ENCODE measurements around the gene RAF1.

The RAF1 gene

GRCh38 chr3:12536423-12536822 is 127.5 kb downstream of the RAF1 start:
- no peaks in the 10 kb centered on the region; the same call in 1 of the 2 replicates for H3K36me3 ChIP-seq (ENCODE audit: insufficient read depth, low read length)
- H3K27ac ChIP-seq, result no peak overlapping the region
- no peaks in the 10 kb centered on the region for H3K9me3 ChIP-seq (ENCODE audit: low read depth, low read length)
- TF ChIP-seq POLR2AphosphoS5 (IDR thresholded peaks at IDR 0.05; ENCODE audit: borderline replicate concordance, low read depth, low read length) (no peak), FOXP2 (optimal IDR thresholded peaks at IDR 0.05; ENCODE audit: control extremely low read depth, extremely low read length, insufficient read depth) (no peak), EZH2 (IDR thresholded peaks at IDR 0.05) (no peak)
- no peak overlapping the region for H3K4me3 ChIP-seq
- no peak for DNase-seq (ENCODE audit: low read depth, low spot score)
- H3K9ac ChIP-seq (ENCODE audit: insufficient read length), result no peak overlapping the region

All from SK-N-MC (cell line).